ENCODE data around the gene C15orf39.
"Not testable (repeated sequence)": the region's sequence is repeated elsewhere in the genome, so short reads cannot be mapped to it uniquely, and the experiment has no call there.

The C15orf39 gene

DNA sequence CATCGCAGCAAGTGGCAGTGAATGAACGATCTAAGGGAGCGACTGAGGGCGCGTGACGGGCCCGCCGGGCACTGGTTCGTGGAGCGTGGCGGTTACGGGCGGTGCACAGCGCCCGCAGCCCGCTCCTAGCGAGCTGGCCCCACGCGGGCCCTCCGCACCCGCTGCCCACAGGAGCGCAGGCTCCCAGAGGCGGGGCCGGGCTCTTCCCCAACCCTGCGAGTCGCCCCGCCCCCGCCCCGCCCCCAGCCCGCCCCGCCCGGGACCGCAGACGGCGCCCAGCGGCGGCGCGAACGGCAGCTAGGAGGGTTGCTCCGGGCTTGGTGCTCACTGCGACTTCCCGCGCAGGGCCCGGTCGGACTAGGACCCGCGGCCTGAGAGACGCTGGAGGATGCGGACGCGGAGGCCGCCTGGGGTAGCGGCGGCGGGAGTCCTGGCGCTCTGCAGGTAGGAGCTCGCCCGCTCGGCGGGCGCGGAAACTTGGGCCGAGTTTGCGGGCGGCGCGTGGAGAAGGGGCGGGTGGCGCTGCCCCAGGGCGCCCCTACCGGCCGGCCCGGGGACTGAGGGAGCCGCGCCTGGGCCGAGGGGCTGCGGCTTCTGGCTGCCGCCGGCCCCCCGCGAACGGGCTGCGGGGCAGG is at the start of gene C15orf39:
C15orf39 (plus strand) TSS at position 267 of the 635 bp plus-strand sequence. CDS start 4,167 bp downstream, outside the sequence.
- DNase-seq (ENCODE audit: low read depth, low spot score): peak; percentile 82

DNA sequence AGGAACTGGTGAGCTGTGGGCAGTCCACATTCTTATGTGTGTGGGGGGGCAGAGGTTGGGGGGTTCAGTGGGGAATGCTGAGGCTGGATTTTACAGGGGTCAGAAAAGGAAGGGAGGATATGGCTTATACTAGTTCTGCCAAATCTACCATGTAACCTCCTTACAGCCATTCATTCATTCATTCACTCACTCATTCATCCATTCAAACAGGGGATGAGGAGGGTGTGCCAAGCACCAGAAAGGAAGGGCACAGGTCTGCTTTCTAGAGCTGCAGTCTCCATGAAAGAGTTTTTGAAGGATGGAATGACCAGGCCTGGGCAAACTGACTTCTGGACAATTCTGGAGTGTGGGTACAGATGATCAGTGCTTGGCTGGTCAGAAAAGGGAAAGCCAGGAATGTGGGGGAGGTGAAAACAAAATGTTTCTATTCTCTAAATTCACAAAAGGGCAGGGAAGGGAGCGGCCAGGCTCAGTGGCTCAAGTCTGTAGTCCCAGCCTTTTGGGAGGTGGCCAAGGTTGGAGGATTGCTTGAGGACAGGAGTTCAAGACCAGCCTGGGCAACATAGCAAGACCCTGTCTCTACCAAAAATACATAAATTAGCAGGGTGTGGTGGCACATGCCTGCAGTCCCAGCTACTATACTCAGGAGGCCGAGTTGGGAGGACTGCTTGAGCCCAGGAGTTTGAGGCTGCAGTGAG is 49.2 kb upstream of the C15orf39 start:
- no peak for DNase-seq (ENCODE audit: low read depth, low spot score)

DNA sequence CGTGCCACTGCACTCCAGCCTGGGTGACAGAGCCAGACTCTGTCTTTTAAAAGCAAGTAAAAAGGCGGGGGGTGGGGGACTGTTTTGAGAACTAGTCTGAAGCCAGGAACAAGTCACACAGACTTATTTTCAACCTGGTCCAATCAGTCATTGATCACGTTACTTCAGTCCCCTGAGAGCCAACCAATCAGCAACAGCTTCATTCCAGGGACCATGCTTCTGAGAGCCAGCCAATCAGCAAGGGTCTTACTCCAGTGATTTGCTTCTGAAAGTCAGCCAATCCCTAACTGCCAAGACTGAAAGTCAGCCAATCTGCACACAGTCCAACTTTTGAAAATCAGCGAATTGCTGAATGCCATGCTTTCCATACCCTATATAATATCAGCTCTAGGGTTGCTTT is 48.6 kb upstream of the C15orf39 start:
- DNase-seq (ENCODE audit: low read depth, low spot score): peak; percentile 32

DNA sequence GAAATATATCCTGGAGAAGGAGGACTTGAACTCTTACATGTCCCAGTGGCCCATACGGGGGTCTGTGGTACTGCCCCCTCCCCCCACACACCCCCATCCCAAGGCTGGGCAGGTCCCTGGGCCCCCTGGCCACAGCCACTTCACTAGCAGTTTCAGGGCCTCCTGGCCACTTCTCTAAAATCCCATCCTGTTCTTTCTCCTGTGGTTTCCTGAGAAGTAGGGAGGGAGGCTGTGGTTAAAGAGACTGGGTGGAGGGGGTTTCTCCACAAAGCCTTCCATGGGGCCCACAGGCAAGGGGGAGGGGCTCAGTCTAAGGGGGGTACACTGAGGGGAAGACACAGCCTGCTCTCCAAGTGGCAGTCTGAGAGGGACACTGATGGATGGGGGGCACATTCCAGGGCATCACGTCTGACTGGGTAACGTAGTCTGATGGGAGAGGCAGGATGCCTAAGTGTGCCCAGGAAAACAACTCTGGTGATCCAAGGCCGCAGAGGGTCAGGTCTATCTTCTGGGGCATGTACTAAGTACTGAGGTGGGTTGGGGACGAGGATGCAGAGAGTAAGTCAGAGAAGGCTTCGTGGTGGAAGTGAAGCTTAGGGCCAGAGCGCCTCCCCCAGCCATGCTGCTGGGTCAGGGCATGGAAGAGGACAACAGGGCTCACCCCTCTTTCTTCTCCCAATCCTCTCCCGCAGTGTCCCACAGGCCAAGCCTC is 48.0 kb upstream of the C15orf39 start:
- DNase-seq (ENCODE audit: low read depth, low spot score): no peak

DNA sequence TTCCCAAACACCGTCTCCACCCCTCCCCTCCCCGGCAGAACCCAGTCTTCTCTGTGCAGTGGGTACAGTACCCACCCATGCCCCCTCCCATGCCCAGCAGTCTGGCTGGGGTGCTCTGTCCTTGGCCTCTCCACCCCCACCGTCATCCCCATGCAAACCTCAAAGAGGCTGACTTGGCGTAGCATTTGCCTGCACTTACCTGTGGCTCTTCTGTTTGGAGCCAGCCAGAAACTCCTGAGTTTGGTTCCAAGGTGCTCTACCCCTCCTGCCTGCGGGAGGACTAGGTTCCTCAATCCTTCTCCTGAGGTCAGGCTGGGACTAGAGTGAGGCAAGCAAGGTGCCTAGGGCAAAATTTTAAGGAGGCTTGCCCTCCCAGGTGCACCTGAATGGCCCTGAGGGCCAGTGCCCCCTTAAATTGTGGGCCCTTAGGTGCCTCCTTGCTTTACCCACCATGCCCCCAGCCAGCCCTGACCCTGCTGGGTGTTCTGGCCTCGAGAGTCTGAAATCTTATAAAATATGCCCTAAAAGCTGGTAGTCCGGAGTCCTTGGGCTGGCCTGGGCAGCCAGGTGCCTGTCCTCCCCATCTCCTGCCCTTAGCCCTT is 47.1 kb upstream of the C15orf39 start:
- DNase-seq (ENCODE audit: low read depth, low spot score): no peak

DNA sequence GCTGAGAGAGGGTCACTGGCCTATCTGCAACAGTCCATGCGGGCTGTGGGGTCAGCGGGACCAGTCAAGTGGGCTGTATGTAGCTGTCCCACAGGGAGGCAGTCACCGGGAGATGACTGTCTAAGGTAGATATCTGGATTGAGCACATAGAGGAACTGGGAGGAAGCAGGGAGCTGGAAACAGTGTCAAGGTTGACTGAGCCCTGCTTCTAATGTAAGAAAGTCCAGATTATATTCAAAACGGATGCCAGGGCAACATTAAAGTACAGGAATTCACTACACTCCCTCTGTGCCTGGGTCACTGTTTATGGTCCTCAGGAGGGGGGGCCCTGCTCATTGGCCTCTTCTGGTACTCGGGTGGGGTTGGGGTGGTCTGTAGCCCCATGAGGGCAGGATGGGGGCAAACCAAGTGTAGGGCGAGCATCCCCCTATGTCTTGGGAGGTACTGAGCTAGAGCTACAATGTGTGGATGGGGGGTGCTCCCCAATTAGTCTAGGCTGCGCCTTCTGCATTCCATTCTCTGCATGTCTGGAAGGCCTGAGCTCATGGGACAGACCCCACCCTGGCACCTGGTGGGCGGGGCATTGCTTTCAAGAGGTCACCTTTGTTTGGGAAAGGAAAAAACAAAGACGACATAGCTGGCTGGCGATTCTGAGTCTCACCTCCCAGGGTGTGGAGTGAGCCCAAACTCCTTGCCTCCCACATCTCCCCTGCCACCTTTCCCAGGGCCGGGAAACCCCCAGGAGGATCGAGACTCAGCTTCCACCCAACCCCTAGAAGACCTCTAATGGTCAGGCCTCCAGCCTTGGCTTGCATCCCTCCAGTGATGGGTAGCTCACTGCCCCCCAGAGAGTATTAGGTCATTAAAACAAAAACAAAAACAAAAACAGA is 45.1 kb upstream of the C15orf39 start:
- peak; percentile 66 for DNase-seq (ENCODE audit: low read depth, low spot score)

DNA sequence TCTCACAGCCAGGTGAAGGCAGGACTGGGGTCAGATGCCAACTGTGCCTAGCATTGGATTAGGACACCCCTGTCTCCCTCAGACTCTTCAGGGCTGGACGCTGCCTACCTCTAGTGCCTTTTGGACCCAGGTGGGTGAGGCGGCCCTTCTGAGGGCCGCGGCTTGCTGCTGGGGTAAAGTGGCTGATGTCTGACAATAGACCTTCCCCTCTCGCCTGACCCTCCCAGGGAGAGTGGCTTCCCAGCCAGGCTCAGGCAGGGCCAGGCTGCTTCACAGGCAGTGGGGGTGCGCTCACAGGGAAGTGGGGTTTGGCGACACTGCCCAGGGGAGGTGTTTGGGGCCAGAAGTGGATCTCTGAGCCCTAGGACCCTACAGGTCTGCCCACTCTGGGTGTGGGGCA is 43.3 kb upstream of the C15orf39 start:
- DNase-seq (ENCODE audit: low read depth, low spot score): no peak

DNA sequence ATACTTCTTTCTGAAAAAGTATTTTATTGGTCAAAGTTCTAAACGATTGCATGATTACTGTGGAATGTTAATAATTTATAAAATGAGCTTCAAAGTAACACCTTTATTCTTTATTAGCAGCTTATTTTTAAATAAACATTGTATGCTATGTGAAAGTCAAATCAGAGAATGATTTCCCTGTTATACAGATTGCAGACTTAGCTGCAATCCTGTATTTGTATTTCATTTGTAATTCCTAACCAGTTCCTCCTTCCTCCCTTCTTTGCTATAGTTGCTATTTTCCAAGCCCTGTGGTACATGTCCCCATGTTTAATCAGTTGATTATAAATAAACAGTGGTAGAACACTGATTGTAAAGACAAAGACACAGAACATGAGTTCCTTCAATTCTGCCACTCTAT is 42.4 kb upstream of the C15orf39 start:
- DNase-seq (ENCODE audit: low read depth, low spot score): no peak

DNA sequence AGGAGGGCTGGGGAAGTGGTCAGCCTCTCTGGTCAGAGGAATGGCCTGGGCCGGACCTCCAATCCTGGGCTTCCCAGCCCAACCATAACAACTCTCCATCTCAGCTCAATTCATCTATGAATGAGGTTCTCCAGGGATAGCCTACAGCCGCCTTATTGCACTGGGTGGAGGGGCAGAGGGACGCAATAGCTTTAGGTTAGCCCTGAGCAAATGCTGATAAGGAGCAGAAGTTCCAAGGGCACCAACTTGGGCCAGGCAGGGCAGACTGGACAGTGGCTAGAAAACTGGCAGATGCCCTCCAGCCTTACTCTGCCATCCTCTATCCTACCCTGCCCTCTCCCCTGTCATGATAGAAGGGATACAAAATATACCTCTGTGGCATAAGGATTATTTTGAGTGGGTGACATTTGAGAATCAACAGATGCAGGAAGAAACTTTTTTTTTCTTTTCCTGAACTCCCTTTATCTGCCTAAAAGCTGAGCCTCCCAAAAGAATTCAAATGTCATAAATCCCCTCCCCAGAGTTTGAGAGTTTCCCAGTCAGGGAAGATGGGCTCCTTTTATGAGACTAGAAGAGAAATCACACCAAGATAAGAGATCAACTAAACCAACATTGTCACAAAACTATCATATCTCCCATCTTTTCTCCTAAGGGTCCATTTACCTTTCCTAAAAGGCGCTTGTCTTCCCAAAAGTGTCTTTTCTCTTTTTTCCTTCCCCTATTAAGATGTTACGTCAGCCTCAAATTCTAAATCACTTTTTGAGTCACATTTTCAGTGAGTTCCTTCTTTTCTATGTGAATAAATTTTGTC is 40.4 kb upstream of the C15orf39 start:
- DNase-seq (ENCODE audit: low read depth, low spot score): no peak

DNA sequence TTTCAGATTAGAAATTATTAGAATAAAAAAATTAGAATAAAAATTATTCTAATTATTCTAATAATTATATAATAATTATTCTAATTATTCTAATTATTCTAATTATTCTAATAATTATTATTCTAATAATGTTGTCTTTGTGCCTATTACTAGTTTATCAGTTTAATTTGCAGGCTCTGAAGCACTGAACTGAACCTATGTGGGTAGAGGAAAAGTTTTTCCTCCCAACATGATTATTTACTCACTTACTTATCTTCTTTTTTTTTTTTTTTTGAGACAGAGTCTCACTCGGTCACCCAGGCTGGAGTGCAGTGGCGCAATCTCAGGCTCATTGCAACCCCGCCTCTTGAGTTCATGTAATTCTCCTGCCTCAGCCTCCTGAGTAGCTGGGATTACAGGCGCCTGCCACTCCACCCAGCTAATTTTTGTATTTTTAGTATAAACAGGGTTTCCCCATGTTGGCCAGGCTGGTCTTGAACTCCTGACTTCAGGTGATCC is 39.7 kb upstream of the C15orf39 start:
- no peak for DNase-seq (ENCODE audit: low read depth, low spot score)

DNA sequence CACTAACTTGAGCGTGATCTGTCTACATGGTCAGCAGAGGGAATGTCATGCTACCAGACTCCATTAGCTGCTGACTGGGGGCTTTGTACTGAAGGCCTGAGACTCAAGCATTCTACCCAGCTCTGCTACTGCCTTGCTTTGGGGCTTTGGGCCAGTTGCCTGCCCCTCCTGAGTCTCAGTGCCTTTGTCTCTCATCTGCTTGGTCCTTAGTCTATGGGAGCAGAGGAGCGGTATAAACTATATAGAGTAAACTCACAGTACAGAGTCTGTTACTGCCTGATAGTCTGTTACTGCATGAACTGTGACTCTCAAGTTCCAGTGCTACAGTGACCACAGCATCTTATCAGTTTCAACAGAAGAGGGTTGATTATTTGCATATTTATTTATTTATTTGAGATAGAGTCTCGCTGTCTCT is 38.5 kb upstream of the C15orf39 start:
- no peak for DNase-seq (ENCODE audit: low read depth, low spot score)

DNA sequence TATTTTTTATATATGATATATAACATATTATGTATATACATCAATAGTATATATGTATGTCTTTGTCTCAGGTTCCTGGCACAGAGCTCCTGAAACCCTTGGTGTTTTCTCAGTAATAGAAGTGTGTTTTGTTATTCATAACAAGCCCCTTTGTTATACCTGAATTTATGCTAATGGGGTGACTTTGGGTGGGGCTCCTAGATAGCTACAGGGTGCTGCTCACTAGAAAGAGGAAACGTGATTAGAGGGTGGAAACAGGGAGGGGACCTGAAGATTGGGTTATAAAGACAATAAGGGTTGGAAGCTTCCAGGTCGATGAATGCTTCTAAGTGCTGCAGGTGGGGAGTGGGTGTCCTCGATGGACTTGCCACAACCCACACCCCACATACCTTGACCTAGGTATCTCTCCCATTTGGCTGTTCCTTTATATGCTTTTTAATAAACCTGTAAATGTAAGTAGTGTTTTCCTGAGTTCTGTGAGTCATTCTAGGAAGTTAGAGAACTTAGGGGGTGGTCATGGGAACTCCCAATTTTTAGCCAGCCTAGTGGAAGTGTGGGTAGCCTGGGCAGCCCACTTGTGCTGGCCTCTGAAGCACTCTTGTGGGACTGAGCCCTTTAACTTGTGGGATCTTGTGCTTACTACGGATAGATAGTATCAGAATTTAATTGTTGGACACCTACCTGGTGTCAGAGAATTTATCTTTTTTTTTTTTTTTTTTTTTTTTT is 36.9 kb upstream of the C15orf39 start:
- no peak for DNase-seq (ENCODE audit: low read depth, low spot score)

DNA sequence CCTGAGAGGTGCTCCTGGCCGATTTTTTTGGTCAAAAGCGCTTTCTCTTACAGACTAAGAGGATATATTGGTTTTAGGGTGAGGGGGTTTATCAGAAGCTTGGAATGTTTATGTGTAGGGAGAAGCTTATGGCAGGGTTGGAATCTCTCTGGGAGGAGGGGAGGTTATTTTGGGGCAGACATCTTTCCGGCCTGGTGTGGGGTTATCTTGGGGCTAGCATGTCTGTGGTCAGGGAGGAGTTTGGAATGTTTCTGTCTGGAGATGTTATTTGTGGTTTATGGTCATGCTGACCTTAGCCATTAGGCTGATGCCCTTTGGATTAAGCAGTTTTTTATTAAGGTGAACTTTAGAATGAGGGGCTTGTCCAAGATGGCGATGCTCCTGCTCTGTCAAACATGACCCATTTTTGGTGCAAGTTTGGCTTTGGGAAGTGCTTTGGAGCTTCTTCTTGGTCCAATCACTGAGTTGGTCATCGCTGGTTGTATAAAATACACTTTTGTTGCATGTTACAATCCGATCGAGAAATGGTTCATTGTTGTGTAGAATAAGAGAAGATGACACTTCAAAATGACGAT is 35.1 kb upstream of the C15orf39 start:
- not testable (repeated sequence) for DNase-seq (ENCODE audit: low read depth, low spot score)

DNA sequence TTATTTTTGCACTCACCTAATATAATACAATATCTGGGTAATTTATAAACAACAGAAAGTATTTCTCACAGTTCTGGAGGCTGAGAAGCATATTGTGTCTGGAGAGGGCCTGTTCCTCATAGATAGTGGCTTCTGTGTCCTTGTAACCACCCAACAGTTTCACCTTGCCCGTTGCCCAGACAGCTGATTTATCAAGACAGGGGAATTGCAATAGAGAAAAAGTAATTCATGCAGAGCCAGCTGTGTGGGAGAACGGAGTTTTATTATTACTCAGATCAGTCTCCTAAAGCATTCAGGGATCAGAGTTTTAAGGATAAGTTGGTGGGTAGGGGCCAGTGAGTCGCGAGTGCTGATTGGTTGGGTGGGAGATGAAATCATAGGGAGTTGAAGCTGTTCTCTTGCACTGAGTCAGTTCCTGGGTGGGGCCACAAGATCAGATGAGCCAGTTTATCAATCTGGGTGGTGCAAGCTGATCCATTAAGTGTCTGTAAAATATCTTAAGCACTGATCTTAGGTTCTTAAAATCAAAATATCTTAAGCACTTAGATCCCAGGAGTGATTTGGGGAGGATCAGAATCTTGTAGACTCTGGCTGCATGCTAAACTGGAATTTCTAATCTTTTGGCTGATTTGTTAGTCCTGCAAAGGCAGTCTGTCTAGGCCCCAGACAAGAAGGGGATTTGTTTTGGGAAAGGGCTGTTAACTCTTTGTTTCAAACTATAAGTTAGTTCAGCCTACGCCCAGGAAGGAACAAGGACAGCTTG is 33.9 kb upstream of the C15orf39 start:
- no peak for DNase-seq (ENCODE audit: low read depth, low spot score)

DNA sequence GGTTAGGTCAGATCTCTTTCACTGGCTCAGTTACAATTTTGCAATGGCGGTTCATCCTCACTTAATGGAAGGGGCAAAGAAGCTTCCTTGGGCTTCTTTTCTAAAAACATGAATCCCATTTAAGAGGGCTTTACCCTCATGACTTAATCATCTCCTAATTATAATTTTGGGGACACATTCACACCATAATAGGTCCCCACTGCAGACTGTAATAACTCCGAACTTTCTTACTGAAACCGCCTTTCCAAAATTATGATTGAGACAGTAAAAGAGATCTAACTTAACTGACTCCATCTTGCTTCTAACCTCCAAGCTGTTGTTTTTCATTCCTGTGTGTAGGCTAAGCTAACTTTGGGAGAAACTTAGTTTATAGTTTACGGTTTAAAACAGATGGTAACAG is 33.3 kb upstream of the C15orf39 start:
- DNase-seq (ENCODE audit: low read depth, low spot score): no peak

DNA sequence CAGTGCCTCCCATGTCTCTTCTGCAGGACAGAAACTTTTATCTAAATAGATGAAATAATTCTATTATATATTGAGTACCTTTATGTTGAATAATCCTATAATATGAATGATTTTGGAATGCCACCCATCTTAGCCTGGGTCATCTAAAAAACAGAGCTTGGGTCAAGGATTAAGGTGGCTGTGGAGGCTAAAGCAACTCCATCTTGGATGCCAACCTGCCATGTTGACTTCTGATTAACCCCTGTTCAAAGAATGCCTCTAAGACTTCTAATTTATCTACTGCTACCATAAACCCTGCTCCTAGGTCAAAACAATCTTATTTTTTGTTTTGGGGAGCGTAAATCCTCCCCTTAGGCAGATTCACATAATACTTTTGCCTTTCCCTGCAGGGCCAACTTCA is 31.5 kb upstream of the C15orf39 start:
- DNase-seq (ENCODE audit: low read depth, low spot score): no peak

DNA sequence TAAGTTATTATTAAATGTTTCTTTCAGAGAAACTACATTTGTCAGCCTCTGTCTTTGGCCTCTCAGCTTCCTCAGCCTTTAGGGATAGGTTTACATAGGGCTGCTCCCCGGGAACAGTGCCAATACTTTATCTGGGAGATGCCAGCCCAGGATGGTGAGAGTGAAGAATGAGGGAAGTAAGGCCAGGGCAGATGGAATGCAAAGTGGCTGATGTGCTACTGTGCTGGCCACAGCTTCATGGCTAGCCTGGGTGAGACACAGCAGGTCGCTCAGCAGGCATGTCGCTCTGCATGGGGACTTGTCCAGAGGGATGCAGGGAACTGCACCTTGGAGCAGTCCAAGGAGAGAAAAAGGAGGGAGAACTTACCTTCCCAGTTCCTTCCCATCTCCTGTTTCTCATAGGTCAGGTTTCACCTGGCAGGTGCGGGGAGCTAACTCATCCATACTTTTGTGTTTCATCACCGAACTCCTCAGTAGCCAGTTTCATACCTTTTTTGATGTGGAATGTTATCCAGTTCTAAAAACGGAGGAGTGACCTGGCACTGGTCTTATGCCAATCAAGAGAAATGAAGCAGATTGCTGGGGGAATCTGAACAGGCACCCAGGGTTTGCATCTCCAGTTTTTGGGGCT is 30.9 kb upstream of the C15orf39 start:
- no peak for DNase-seq (ENCODE audit: low read depth, low spot score)

DNA sequence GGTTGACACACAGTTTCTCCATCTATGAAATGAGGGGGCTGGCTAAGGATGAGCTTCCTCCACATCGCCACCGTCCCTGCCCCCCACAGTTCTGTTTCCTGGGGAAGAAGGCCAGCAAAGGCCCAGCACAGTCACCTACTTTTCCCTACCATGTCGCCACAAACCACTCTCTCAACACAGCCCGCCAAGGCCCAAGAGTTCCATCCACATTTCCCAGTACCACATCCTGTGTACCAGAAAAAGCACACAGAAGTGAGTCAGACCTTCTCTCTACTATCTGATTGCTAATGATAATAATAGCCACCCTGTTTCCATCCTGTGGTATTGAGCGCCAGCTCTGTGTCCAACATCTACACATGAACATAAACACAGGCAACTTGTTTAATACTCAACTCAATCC is 30.3 kb upstream of the C15orf39 start:
- DNase-seq (ENCODE audit: low read depth, low spot score): no peak
